OCI-LY3 (cell line): ENCODE measurements around the gene UNC5B.

Experiments
- H2AFZ ChIP-seq: fragments of 200-600, 300-600 bp; shearing (Covaris generic); 2 replicates; pipeline ENCODE4 v1.6.0; 2014; ENCODE audit warnings: antibody characterized with exemption, low read depth, low read length
- H3K27ac ChIP-seq: fragments of 200-600, 300-600 bp; sonication (generic); 2 replicates; pipeline ENCODE4 v1.5.1; 2014; ENCODE audit warnings: mild to moderate bottlenecking, low read length, moderate library complexity, mixed read lengths
- H3K27me3 ChIP-seq: fragments of 200-600, 300-600 bp; sonication (generic); 2 replicates; pipeline ENCODE4 v1.6.1; 2014; ENCODE audit warnings: low read depth, low read length, mixed read lengths
- H3K36me3 ChIP-seq: fragments of 200-600, 300-600 bp; sonication (generic); replicated peaks from 2 replicates; pipeline ENCODE3; 2014; ENCODE audit warnings: low read depth, low read length, mixed read lengths
- H3K4me1 ChIP-seq: fragments of 300-600, 200-600 bp; sonication (generic); 2 replicates; pipeline ENCODE4 v1.6.1; 2014; ENCODE audit warnings: low read length, mixed read lengths
- H3K4me2 ChIP-seq: fragments of 200-600, 300-600 bp; sonication (generic); 2 replicates; pipeline ENCODE4 v1.6.1; 2014; ENCODE audit warnings: low read length, mixed read lengths
- H3K4me3 ChIP-seq: fragments of 300-600, 200-600 bp; sonication (generic); 2 replicates; pipeline ENCODE4 v1.5.1; 2014; ENCODE audit warnings: antibody characterized with exemption, mild to moderate bottlenecking, low read length, moderate library complexity
- H3K79me2 ChIP-seq: fragments of 300-600, 200-600 bp; shearing (Covaris generic); 2 replicates; pipeline ENCODE4 v1.6.1; 2014; ENCODE audit warnings: mild to moderate bottlenecking, low read length, mixed read lengths
- H3K9ac ChIP-seq: fragments of 300-600, 200-600 bp; shearing (Covaris generic); 2 replicates; pipeline ENCODE4 v1.6.0; 2014; ENCODE audit warnings: mild to moderate bottlenecking, low read length, moderate library complexity
- H3K9me3 ChIP-seq: fragments of 200-600, 300-600 bp; shearing (Covaris generic); 2 replicates; pipeline ENCODE4 v1.6.1; 2014; ENCODE audit warnings: low read length, mixed read lengths; ENCODE audit not compliant: insufficient read depth
- H4K20me1 ChIP-seq: fragments of 200-600, 300-600 bp; sonication (generic); 2 replicates; pipeline ENCODE4 v1.6.1; 2016; ENCODE audit warnings: low read length, mixed read lengths; ENCODE audit not compliant: insufficient read depth
- EZH2phosphoT487 ChIP-seq: fragments of 200-600 bp; shearing (Covaris generic); IDR thresholded peaks from 2 replicates; pipeline ENCODE4 v1.6.1; 2018; ENCODE audit warnings: antibody characterized with exemption, mixed run types, low read depth
- TF ChIP-seq, protein P1 (sequence below): fragments of 200-600, 300-600 bp; sonication (generic); IDR thresholded peaks from 2 replicates; pipeline ENCODE4 v1.5.1; 2014; ENCODE audit warnings: antibody characterized with exemption, low read length, low read depth

The UNC5B gene

DNA sequence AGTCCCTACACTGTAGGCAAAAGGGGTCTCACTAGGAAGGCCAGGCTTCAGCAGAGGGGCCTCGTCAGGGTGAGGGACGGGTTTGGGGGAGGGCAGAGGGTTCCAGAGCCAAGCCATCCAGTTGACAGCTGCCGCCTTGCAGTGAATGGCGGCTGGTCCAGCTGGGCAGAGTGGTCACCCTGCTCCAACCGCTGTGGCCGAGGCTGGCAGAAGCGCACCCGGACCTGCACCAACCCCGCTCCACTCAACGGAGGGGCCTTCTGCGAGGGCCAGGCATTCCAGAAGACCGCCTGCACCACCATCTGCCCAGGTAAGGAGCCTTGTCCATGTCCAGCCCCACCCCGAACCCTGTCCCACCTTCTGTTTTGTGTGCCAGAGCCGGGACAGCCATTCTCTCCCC lies 75.1 kb downstream of the UNC5B start:
- no peak overlapping the region for H3K27ac ChIP-seq
- no peaks in the 10 kb centered on the region for H3K36me3 ChIP-seq
- H4K20me1 ChIP-seq, result no peaks in the 10 kb centered on the region
- H3K4me3 ChIP-seq, result no peak overlapping the region
- no peaks in the 10 kb centered on the region for H3K4me1 ChIP-seq
- H3K9me3 ChIP-seq, result no peaks in the 10 kb centered on the region
- no peaks in the 10 kb centered on the region for H3K79me2 ChIP-seq
- H3K9ac ChIP-seq, result no peak overlapping the region
- H3K4me2 ChIP-seq, result no peak overlapping the region
- no peak for TF ChIP-seq EZH2phosphoT487
- TF ChIP-seq, protein P1, sequence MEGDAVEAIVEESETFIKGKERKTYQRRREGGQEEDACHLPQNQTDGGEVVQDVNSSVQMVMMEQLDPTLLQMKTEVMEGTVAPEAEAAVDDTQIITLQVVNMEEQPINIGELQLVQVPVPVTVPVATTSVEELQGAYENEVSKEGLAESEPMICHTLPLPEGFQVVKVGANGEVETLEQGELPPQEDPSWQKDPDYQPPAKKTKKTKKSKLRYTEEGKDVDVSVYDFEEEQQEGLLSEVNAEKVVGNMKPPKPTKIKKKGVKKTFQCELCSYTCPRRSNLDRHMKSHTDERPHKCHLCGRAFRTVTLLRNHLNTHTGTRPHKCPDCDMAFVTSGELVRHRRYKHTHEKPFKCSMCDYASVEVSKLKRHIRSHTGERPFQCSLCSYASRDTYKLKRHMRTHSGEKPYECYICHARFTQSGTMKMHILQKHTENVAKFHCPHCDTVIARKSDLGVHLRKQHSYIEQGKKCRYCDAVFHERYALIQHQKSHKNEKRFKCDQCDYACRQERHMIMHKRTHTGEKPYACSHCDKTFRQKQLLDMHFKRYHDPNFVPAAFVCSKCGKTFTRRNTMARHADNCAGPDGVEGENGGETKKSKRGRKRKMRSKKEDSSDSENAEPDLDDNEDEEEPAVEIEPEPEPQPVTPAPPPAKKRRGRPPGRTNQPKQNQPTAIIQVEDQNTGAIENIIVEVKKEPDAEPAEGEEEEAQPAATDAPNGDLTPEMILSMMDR, result no peak
- H2AFZ ChIP-seq, result no peak overlapping the region
- no peaks in the 10 kb centered on the region for H3K27me3 ChIP-seq

DNA sequence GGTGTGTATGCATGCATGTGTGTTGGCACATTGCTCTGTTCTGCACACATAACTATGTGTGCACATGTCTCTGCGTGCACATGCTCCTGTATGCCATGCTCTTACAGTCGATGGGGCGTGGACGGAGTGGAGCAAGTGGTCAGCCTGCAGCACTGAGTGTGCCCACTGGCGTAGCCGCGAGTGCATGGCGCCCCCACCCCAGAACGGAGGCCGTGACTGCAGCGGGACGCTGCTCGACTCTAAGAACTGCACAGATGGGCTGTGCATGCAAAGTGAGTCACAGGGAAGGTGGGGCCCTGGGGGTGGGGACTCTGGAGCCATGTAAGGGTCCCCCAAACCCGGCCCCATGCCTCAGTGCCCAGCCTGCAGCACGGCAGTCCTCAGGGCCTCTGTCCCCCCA lies 76.1 kb downstream of the UNC5B start:
- no peak overlapping the region for H3K4me2 ChIP-seq
- no peaks in the 10 kb centered on the region for H4K20me1 ChIP-seq
- TF ChIP-seq, protein P1, result no peak
- H3K27me3 ChIP-seq, result no peaks in the 10 kb centered on the region
- H3K9me3 ChIP-seq, result no peaks in the 10 kb centered on the region
- no peak overlapping the region for H3K27ac ChIP-seq
- H2AFZ ChIP-seq, result no peak overlapping the region
- H3K36me3 ChIP-seq, result no peaks in the 10 kb centered on the region
- H3K4me1 ChIP-seq, result no peaks in the 10 kb centered on the region
- H3K9ac ChIP-seq, result no peak overlapping the region
- no peak overlapping the region for H3K4me3 ChIP-seq
- H3K79me2 ChIP-seq, result no peaks in the 10 kb centered on the region

DNA sequence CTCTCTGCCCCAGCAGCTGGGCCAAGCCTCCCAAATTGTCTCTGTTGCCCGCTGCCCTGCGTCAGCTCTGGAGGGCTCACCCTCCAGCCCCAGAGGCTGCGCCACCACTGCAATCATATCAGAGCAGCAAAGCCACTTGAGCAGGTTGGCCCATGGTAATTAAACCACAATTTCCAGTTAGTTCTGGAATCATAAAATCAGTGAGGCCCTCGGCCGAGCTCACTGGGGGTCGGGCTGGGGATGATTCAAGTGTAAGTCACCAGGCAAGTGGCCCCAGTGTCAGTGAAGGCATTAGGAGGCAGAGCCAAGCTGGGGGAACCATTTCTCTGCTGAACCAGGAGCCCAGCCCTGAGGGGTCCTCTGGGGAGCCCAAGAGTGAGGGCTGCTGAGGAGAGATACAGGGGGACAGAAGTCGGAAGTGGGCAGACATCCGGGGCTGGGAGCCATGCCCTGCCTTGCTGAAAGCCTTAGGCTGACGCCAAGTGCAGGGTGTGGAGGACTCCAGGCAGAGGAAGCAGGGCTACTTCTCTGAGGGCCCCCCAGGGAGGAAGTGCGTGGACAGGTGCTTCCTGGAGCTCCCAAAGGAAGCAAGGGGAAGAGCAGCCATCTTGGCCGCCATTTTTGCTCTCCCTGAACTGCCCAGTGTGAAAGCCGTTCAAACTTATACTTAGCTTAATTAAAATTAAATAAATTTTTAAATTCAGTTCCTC lies 77.2 kb downstream of the UNC5B start:
- Histone ChIP-seq H3K9ac (no peak overlapping the region), H3K4me1 (no peaks in the 10 kb centered on the region), H4K20me1 (no peaks in the 10 kb centered on the region), H3K27me3 (no peaks in the 10 kb centered on the region), H3K9me3 (no peaks in the 10 kb centered on the region), H3K36me3 (no peaks in the 10 kb centered on the region), H3K4me3 (no peak overlapping the region), H2AFZ (no peak overlapping the region), H3K27ac (no peak overlapping the region), H3K79me2 (no peaks in the 10 kb centered on the region), H3K4me2 (no peak overlapping the region)
- TF ChIP-seq, protein P1, result no peak
- no peak for TF ChIP-seq EZH2phosphoT487

DNA sequence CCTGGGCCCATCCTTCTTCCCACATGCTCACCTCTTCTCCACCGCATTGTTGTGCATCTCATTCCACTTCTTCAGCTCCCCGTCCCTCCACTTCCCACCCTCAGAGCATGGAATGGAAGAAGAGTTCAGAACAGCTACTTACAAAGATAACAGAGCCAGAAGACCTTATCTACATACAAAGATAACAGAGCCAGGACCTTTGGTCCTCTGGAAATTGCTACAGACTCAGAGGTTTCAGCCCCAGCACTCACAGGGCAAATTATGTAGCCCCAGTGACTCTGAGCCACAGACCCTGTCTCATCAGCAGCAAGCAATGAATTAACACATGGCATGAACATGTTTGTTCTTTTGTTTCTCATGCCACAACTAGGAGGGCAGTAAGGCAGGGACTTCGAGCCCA lies 78.0 kb downstream of the UNC5B start:
- Histone ChIP-seq H3K36me3 (no peaks in the 10 kb centered on the region), H3K4me3 (no peak overlapping the region), H4K20me1 (no peaks in the 10 kb centered on the region), H3K27me3 (no peaks in the 10 kb centered on the region), H3K27ac (no peak overlapping the region), H3K4me2 (no peak overlapping the region), H3K79me2 (no peaks in the 10 kb centered on the region), H2AFZ (no peak overlapping the region), H3K4me1 (no peaks in the 10 kb centered on the region), H3K9ac (no peak overlapping the region), H3K9me3 (no peaks in the 10 kb centered on the region)
- TF ChIP-seq, protein P1, result no peak
- TF ChIP-seq EZH2phosphoT487, result no peak
